ENCODE results near the gene MBOAT2.

DNA sequence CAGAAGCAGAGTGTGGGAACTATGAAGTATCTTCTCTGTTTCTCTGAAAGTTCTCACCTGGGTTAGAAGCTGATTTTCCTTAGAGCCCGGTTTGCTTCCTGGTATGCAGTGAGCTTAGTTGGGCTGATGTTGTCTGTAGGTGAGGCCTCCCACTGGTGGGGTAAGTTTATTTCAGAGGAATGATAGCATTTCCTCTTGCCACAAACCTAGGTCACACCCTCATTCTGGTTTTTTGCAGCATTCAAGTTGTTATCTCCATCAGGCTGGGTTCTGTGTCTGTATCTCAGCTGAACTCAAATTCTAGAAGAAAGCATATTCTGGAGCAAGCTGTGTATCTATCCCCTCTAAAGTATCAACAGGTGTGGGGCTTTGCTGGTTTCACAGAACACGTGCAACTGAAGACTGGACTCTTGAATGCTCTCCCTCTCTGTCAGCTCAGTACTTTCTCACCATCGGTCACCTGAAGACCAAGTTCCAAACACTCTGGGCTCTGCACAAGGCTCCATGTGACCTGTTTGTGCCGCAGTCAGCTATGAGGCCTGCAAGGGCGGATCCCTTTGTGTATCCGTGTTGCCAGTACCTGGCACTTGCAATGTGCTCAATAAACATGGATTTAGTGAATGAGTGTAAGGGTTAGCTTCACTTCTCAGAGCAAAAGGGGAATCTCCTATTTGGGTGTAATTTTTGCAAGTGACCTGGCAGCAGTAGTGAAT, 49.5 kb upstream of the MBOAT2 start:
- TF ChIP-seq, protein P1, sequence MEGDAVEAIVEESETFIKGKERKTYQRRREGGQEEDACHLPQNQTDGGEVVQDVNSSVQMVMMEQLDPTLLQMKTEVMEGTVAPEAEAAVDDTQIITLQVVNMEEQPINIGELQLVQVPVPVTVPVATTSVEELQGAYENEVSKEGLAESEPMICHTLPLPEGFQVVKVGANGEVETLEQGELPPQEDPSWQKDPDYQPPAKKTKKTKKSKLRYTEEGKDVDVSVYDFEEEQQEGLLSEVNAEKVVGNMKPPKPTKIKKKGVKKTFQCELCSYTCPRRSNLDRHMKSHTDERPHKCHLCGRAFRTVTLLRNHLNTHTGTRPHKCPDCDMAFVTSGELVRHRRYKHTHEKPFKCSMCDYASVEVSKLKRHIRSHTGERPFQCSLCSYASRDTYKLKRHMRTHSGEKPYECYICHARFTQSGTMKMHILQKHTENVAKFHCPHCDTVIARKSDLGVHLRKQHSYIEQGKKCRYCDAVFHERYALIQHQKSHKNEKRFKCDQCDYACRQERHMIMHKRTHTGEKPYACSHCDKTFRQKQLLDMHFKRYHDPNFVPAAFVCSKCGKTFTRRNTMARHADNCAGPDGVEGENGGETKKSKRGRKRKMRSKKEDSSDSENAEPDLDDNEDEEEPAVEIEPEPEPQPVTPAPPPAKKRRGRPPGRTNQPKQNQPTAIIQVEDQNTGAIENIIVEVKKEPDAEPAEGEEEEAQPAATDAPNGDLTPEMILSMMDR (IDR thresholded peaks at IDR 0.05) = no peak
- no peak for TF ChIP-seq POLR2A (IDR thresholded peaks at IDR 0.05)

All from adrenal gland (tissue), 5 donors.